Stomach smooth muscle (tissue), 2 donors: ENCODE results near the gene CPNE1.
"Not testable (repeated sequence)": the region's sequence is repeated elsewhere in the genome, so short reads cannot be mapped to it uniquely, and the experiment has no call there.

ENCODE experiments used
- H3K27ac ChIP-seq: one replicate; pipeline ENCODE4 v1.7.0; 2013; ENCODE audit warnings: mild to moderate bottlenecking, low read length, inconsistent platforms
- H3K27me3 ChIP-seq, 2 donors: one replicate each; pipeline ENCODE4 v1.7.0; 2013; ENCODE audit warnings: low read length in 2 of 2; ENCODE audit not compliant: insufficient read depth in 2 of 2, control insufficient read depth in 1 of 2
- H3K36me3 ChIP-seq, 2 donors: one replicate each; pipeline ENCODE4 v1.7.0; 2013; ENCODE audit warnings: low read length in 2 of 2; ENCODE audit not compliant: control insufficient read depth in 2 of 2, insufficient read depth in 2 of 2
- H3K4me1 ChIP-seq: one replicate; pipeline ENCODE4 v1.7.0; 2013; ENCODE audit warnings: low read length; ENCODE audit not compliant: control insufficient read depth, insufficient read depth
- H3K4me3 ChIP-seq, 2 donors: one replicate each; pipeline ENCODE4 v1.7.0; 2013; ENCODE audit warnings: low read length in 2 of 2
- H3K9ac ChIP-seq, 2 donors: one replicate each; pipeline ENCODE4 v1.7.0; 2013; ENCODE audit warnings: low read length in 2 of 2, mild to moderate bottlenecking in 1 of 2
- H3K9me3 ChIP-seq, 2 donors: one replicate each; pipeline ENCODE4 v1.7.0; 2013; ENCODE audit warnings: low read length in 2 of 2; ENCODE audit not compliant: control insufficient read depth in 2 of 2
- donor health status: healthy.
- donor health status: Pancreatic carcinoma.

Gene CPNE1

DNA sequence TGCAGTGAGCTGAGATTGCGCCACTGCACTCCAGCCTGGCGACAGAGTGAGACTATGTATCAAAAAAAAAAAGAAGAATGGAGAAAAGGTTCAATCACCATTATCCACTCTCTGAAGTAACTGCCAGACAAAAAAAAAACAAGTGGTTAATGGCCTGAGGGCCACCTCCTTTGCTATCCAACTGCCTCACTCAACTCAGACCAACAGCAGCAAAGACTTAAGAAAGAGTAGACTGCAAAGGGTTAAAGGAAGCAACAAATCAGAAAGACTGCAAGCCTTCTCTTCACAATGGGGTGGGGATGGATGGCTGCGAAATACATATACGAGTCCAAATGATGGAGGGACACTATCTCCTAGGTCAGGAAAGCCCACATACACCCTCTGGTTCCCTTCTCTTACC lies 31.3 kb upstream of the CPNE1 start:
- Histone ChIP-seq H3K9ac (no peak overlapping the region), H3K27ac (no peak overlapping the region), H3K36me3 (peaks cover 6 to 13% of the 10 kb centered on the region in 2 donors), H3K27me3 (no peaks in the 10 kb centered on the region), H3K4me3 (no peak overlapping the region), H3K4me1 (peaks cover 23% of the 10 kb centered on the region), H3K9me3 (no peaks in the 10 kb centered on the region)

DNA sequence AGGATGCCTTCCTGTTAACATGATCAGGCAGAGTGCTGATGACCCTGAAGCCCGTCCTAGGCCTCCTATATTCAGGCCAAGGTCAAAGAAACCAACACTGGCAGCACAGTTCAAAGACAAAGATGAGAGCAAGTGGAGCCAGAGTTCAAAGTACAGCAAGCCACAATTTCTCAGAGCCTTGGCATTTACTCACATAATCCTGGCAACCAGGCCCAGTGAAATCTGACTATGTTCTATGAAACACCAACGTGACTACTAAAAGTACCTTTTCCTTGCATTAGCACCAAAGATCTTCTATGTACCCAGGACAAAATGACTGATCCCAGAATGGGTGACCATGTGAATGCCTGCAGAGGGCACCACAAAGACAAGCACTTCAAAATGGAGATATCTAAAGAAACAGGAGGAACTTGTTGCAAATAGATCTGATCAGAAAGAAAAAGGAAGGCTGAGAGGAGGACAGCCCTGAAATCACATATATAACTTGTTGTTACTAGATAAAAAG lies 30.6 kb upstream of the CPNE1 start:
- Histone ChIP-seq H3K36me3 (peaks cover 8 to 15% of the 10 kb centered on the region in 2 donors), H3K27me3 (no peaks in the 10 kb centered on the region), H3K9me3 (no peaks in the 10 kb centered on the region), H3K4me3 (no peak overlapping the region), H3K27ac (no peak overlapping the region), H3K9ac (no peak overlapping the region), H3K4me1 (peaks cover 23% of the 10 kb centered on the region)

DNA sequence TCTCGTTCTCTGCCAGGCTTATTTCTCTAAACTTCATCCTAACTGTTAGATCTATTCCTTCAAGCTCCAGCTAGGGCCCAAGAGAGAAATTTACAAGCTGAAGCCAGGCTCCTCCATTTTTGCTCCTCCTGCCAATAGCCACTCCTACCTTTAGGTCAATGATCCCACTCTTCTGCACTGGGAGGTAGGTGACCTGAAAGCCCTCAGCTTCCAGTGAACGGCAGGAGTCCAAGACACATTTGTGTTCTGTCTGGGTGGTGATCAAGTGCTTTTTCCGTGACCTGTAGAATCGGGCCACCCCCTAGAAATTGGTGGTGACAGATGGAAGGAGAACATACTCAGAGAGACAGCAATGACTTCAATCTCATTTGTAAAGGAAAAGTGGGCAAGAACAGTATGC lies 25.6 kb upstream of the CPNE1 start:
- H3K27ac ChIP-seq: no peak overlapping the region
- peaks cover 7 to 23% of the 10 kb centered on the region in 2 donors for H3K36me3 ChIP-seq
- no peaks in the 10 kb centered on the region for H3K27me3 ChIP-seq
- no peaks in the 10 kb centered on the region for H3K9me3 ChIP-seq
- H3K9ac ChIP-seq: no peak overlapping the region
- no peaks in the 10 kb centered on the region for H3K4me1 ChIP-seq
- H3K4me3 ChIP-seq: no peak overlapping the region

DNA sequence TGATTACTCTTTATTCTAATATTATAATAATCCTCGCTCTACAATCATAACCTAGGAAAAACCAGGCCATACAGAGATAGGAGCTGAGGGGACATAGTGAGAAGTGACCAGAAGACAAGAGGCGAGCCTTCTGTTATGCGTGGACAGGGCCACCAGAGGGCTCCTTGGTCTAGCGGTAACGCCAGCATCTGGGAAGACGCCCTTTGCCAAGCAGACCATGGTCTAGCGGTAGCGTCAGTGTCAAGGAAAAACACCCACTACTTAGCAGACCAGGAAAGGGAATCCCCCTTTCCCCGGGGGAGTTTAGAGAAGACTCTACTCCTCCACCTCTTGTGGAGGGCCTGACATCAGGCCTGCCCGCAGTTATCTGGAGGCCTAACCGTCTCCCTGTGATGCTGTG lies 22.2 kb upstream of the CPNE1 start:
- not testable (repeated sequence) for H3K4me3 ChIP-seq, H3K9ac ChIP-seq, H3K4me1 ChIP-seq, H3K27ac ChIP-seq, H3K9me3 ChIP-seq, H3K27me3 ChIP-seq
- peaks cover 4 to 17% of the 10 kb centered on the region in 2 donors for H3K36me3 ChIP-seq

DNA sequence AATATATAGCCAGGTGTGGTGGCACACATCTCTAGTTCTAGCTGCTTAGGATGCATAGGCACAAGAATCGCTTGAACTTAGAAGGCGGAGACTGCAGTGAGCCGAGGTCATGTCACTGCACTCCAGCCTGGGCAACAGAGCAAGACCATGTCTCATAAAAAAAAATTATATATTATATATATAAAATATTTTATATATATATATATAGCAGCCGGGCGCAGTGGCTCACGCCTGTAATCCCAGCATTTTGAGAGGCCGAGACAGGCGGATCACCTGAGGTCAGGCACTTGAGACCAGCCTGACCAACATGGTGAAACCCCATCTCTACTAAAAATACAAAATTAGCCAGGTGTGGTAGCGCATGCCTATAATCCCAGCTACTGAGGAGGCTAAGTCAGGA lies 20.7 kb upstream of the CPNE1 start:
- not testable (repeated sequence) for H3K27me3 ChIP-seq, H3K4me1 ChIP-seq, H3K27ac ChIP-seq, H3K4me3 ChIP-seq, H3K9ac ChIP-seq, H3K9me3 ChIP-seq
- H3K36me3 ChIP-seq: peaks cover 5 to 15% of the 10 kb centered on the region in 2 donors

DNA sequence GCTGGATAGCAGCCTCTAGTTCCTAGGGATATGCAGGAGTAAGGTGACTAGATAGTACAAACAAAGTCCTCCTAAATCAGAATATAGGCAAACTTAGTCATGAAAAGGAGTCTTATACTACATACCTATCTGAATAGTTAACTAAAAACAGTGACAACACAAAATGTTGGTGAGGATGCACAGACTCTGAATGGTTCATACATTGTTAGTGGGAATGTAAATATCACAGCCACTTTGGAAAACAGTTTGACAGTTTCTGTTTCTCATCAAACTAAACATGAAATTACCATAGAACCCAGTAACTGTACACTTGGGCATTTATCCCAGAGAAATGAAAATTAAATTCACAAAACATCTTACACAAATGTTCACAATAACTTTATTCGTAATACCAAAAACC lies 17.3 kb upstream of the CPNE1 start:
- peaks cover 4% of the 10 kb centered on the region for H3K4me1 ChIP-seq
- peak overlapping the region; percentile 50 for H3K27ac ChIP-seq
- H3K36me3 ChIP-seq: peaks cover 0 to 3% of the 10 kb centered on the region in 2 donors
- H3K9me3 ChIP-seq: no peaks in the 10 kb centered on the region
- H3K27me3 ChIP-seq: no peaks in the 10 kb centered on the region
- H3K9ac ChIP-seq: no peak overlapping the region
- no peak overlapping the region for H3K4me3 ChIP-seq

DNA sequence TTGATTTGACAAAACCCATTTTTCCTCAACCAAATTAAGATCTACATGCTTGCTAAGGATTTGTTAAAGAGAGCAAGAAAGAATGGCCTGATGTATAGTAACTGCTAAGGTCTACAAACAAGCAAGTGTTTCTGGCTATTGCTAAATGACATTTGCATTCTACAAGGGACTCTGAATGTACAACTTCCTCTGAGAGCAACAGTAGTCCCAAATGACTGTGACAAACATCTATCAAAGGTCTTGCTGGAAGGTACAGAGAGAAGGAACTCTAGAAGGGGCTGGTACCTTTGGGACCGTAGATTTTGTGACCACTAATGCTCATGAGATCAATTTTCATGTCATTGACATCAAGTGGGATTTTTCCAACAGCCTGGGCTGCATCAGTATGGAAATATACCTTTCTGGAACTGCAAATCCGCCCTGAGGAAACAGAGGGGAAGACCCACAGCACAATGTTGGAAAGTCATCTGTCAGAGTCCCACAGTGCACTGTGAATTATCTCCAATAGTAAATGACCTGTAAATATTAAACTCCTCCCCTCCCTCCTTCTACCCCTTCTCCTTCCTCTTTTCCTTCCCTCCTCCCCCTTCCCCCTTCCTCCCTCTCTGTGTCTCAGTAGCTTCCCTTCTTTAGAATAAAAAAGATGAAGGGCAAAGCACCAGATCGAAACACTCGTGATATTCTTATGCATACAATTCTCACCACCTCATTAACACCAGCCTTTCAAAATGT lies 15.9 kb upstream of the CPNE1 start:
- Histone ChIP-seq H3K4me3 (no peak overlapping the region), H3K27ac (peak overlapping the region; percentile 50)

DNA sequence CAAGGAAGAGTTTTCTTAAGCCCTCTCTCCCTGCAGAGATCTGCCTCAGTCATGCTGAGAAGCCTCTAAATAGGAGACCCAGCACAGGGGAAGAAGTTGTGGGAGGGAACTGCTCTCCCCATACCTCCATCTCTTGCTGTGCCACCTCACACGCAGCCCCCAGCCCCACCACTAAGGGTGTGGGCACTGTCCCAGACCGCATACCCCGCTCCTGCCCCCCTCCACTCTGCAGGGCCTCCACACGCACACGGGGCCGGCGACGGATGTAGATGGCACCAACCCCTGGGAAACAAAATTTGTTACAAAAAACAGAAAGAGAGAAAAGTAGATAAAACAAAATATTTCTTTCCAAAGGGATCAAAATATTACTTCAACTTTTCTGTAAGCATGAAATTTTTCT lies 10.2 kb upstream of the CPNE1 start:
- H3K36me3 ChIP-seq: peaks cover 32 to 34% of the 10 kb centered on the region in 2 donors
- no peak overlapping the region for H3K27ac ChIP-seq
- H3K9ac ChIP-seq: no peak overlapping the region
- H3K4me3 ChIP-seq: no peak overlapping the region
- no peaks in the 10 kb centered on the region for H3K9me3 ChIP-seq
- H3K4me1 ChIP-seq: no peaks in the 10 kb centered on the region
- H3K27me3 ChIP-seq: no peaks in the 10 kb centered on the region

More for the DNA sequence above, 15.9 kb upstream of the CPNE1 start:
- Histone ChIP-seq H3K9me3 (no peaks in the 10 kb centered on the region), H3K9ac (no peak overlapping the region), H3K36me3 (peaks cover 0 to 3% of the 10 kb centered on the region in 2 donors), H3K4me1 (peaks cover 4% of the 10 kb centered on the region), H3K27me3 (no peaks in the 10 kb centered on the region)

DNA sequence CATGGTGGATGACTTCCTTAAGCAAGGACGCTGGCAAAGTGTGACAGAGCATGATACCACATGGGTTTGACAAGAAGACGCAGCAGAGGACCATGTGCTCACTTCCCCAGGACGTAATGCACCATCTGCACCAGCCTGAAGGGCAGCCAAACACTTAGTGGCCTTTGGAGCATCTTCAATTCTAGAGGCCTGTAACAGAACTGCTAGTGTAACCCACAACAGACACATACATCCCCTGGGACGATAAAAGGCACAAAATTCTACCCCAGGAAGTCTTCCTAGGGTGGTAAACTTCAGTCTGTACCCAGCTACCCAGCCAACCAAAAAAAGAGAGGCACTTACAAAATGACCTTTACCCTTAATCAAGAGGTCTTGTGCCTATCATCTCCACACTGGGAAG lies 9.2 kb upstream of the CPNE1 start:
- Histone ChIP-seq H3K36me3 (peaks cover 42 to 44% of the 10 kb centered on the region in 2 donors), H3K27ac (no peak overlapping the region), H3K27me3 (no peaks in the 10 kb centered on the region), H3K4me3 (no peak overlapping the region), H3K9me3 (no peaks in the 10 kb centered on the region), H3K9ac (no peak overlapping the region), H3K4me1 (no peaks in the 10 kb centered on the region)

DNA sequence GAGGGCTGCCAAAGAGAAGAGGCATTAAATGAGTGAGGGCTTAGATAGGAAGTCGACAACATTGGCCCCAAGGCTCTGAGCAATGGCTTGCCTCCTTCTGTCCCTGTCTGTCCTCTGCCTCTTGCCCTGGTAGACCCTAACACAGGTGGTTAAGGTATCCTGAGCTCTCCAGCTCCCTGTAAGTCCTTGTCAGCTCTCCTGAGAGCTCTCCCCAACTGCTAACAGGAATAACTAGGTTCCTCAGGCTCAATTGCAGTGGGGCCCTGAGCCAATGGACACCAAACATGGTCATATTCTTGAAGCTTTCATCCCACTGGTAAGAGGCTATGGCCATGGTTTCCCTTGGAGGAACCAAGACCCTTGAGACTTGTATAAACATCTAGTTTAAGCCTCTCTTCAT lies 5.0 kb upstream of the CPNE1 start:
- Histone ChIP-seq H3K4me1 (no peaks in the 10 kb centered on the region), H3K4me3 (no peak overlapping the region), H3K9me3 (no peaks in the 10 kb centered on the region), H3K27me3 (no peaks in the 10 kb centered on the region), H3K9ac (no peak overlapping the region), H3K27ac (no peak overlapping the region), H3K36me3 (peaks cover 44 to 46% of the 10 kb centered on the region in 2 donors)

DNA sequence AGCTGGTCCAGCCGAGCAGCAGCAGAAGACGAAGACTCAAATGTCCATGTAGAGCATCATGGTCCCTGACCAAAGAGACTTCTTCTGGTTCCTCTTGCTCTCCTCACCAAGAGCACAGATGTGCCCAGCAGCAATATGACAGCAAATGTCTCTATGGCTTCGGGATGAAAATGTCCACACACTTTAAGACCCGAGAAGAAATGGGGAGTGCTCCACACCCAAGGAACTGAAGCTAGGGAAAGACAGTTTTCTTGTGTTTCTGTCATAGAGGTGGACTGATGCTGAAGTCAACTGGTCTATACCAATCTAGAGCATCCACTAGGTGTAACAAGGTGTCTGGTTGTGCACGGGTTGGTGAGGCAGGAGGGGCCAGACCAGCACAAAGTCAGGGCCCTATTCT lies 4.5 kb upstream of the CPNE1 start:
- Histone ChIP-seq H3K9ac (no peak overlapping the region), H3K27ac (no peak overlapping the region), H3K4me1 (no peaks in the 10 kb centered on the region), H3K9me3 (no peaks in the 10 kb centered on the region), H3K27me3 (no peaks in the 10 kb centered on the region), H3K4me3 (no peak overlapping the region), H3K36me3 (peaks cover 41% of the 10 kb centered on the region in 2 donors)
